Tibial artery (tissue), 4 donors: ENCODE measurements around the gene KLHL36.
A peak's percentile ranks its signal among the peaks of the same experiment; 100 is the strongest.
"Not testable (repeated sequence)": the region's sequence is repeated elsewhere in the genome, so short reads cannot be mapped to it uniquely, and the experiment has no call there.

Experiments
- DNase-seq, 2 donors: peaks; one replicate each; pipeline ENCODE4 v3.0.0-alpha.2; 2019
- H3K27ac ChIP-seq, 2 donors: fragments of 200-600 bp; sonication (generic) in 1 of 2; 1 replicate in 1 of 2; 2 replicates in 1 of 2; pipeline ENCODE4 v1.5.1; 2018 to 2019; ENCODE audit warnings: mild to moderate bottlenecking in 1 of 2
- H3K27me3 ChIP-seq, 2 donors: fragments of 200-600 bp; sonication (generic) in 1 of 2; one replicate each; pipeline versions ENCODE4 v1.5.1 to v1.6.0; 2016 to 2019
- H3K36me3 ChIP-seq, 3 donors: fragments of 200-600 bp; sonication (generic) in 2 of 3; one replicate each; pipeline ENCODE4 v1.5.1; 2016 to 2019; ENCODE audit warnings: mild to moderate bottlenecking in 2 of 3
- H3K4me1 ChIP-seq, 4 donors: fragments of 200-600 bp; sonication (generic) in 2 of 4; 1 replicate in 3 of 4; 2 replicates in 1 of 4; pipeline ENCODE4 v1.5.1; 2016 to 2019
- H3K4me3 ChIP-seq, 2 donors: fragments of 200-600 bp; sonication (generic) in 1 of 2; 1 replicate in 1 of 2; 2 replicates in 1 of 2; pipeline ENCODE4 v1.5.1; 2018 to 2019; ENCODE audit warnings: mild to moderate bottlenecking in 2 of 2
- H3K9me3 ChIP-seq, 3 donors: fragments of 200-600 bp; sonication (generic) in 1 of 3; one replicate each; pipeline ENCODE4 v1.5.1; 2016 to 2019
- CTCF ChIP-seq, 2 experiments: fragments of 200-600 bp in 1 of 2; fragments of 450-650 bp in 1 of 2; IDR thresholded peaks; one replicate each; pipeline ENCODE4 v1.5.1; 2017 to 2019; ENCODE audit warnings: antibody characterized with exemption in 2 of 2, mild to moderate bottlenecking in 1 of 2, moderate library complexity in 1 of 2
- intact Hi-C: fragments of 100-400 bp; cut with DNase I; formaldehyde crosslinking; loops from one replicate; pipeline ENCODE4 v1.15.0; 2023; ENCODE audit warnings: low total_unique reads

The KLHL36 gene

GRCh38 chr16:84692451-84693214, 44.3 kb downstream of the KLHL36 start:
- H3K9me3 ChIP-seq, result no peaks in the 10 kb centered on the region
- H3K36me3 ChIP-seq, result no peaks in the 10 kb centered on the region
- no peaks in the 10 kb centered on the region for H3K27me3 ChIP-seq
- no peak for DNase-seq
- H3K4me3 ChIP-seq, result no peak overlapping the region
- TF ChIP-seq CTCF (IDR thresholded peaks at IDR 0.05), result no peak
- intact Hi-C loops, result loop anchor here (10.0 kb wide), 1 partner anchor 1812 kb away; no protein-coding TSS in a partner anchor
- H3K4me1 ChIP-seq, result no peaks in the 10 kb centered on the region
- no peak overlapping the region for H3K27ac ChIP-seq

GRCh38 chr16:84693869-84694268, 45.6 kb downstream of the KLHL36 start:
- not testable (repeated sequence) for H3K36me3 ChIP-seq, H3K27ac ChIP-seq, H3K4me1 ChIP-seq, H3K9me3 ChIP-seq, H3K4me3 ChIP-seq, H3K27me3 ChIP-seq
- DNase-seq, result peak in 1 of 2 donors; percentile 2
- intact Hi-C loops, result loop anchor here (10.0 kb wide), 1 partner anchor 1811 kb away; no protein-coding TSS in a partner anchor

- H3K27me3 ChIP-seq, result no peaks in the 10 kb centered on the region
- TF ChIP-seq CTCF (IDR thresholded peaks at IDR 0.05), result no peak
- intact Hi-C loops, result loop anchor here (10.0 kb wide), 1 partner anchor 1810 kb away; no protein-coding TSS in a partner anchor
Measured at GRCh38 chr16:84694980-84695379, 46.7 kb downstream of the KLHL36 start.

GRCh38 chr16:84699147-84699711, 50.9 kb downstream of the KLHL36 start:
- intact Hi-C loops, result loop anchor here (10.0 kb wide), 1 partner anchor 1806 kb away; no protein-coding TSS in a partner anchor
- Histone ChIP-seq H3K4me3 (peak overlapping the region; percentile 99), H3K4me1 (peaks cover 0 to 25% (median 12%) of the 10 kb centered on the region in 4 donors), H3K27me3 (no peaks in the 10 kb centered on the region), H3K27ac (peak overlapping the region; percentile 94), H3K36me3 (peaks cover 0 to 4% (median 0%) of the 10 kb centered on the region in 3 donors), H3K9me3 (no peaks in the 10 kb centered on the region)
- TF ChIP-seq CTCF (IDR thresholded peaks at IDR 0.05), result no peak
- no peak for DNase-seq

More at GRCh38 chr16:84694980-84695379, 46.7 kb downstream of the KLHL36 start:
- Histone ChIP-seq H3K36me3 (peaks cover 0 to under 1% (median 0%) of the 10 kb centered on the region in 3 donors), H3K4me3 (no peak overlapping the region), H3K9me3 (no peaks in the 10 kb centered on the region), H3K27ac (no peak overlapping the region), H3K4me1 (peaks cover 0 to 6% (median 6%) of the 10 kb centered on the region in 4 donors)
- no peak for DNase-seq

- H3K9me3 ChIP-seq, result no peaks in the 10 kb centered on the region
- H3K4me1 ChIP-seq, result peaks cover 0 to 25% (median 13%) of the 10 kb centered on the region in 4 donors
- peak; percentile 76 to 83 for DNase-seq
- peak within 1 kb of the TSS; percentile 94 for H3K27ac ChIP-seq
- peak within 1 kb of the TSS; percentile 99 for H3K4me3 ChIP-seq
- H3K27me3 ChIP-seq, result no peaks in the 10 kb centered on the region
- H3K36me3 ChIP-seq, result peaks cover 0 to 4% (median 0%) of the 10 kb centered on the region in 3 donors
- intact Hi-C loops, result loop anchor here (10.0 kb wide), 1 partner anchor 1805 kb away; no protein-coding TSS in a partner anchor
- no peak for TF ChIP-seq CTCF (IDR thresholded peaks at IDR 0.05)
Measured at GRCh38 chr16:84699712-84700445, 51.6 kb downstream of the KLHL36 start, which contains the start of gene USP10. Gene USP10, plus strand, starts transcription at chr16:84700000. Its CDS starts 91 bp downstream, at chr16:84700091.
